Colonic mucosa (tissue), 4 donors: ENCODE measurements around the gene NRSN2. TPM values are rescaled to one million over a fixed set of nuclear protein-coding genes. Genes with fewer than 3 reads are reported as not detected.
"Not testable (repeated sequence)": the region's sequence is repeated elsewhere in the genome, so short reads cannot be mapped to it uniquely, and the experiment has no call there.

Source experiments
- DNase-seq: peaks from one replicate; pipeline ENCODE4 v3.0.0-alpha.2; 2020
- H3K27ac ChIP-seq: fragments of 200-600 bp; one replicate; pipeline ENCODE4 v1.8.0; 2021
- H3K27me3 ChIP-seq: fragments of 200-600 bp; one replicate; pipeline ENCODE4 v1.8.0; 2021
- H3K36me3 ChIP-seq: fragments of 200-600 bp; one replicate; pipeline ENCODE4 v1.8.0; 2021
- H3K4me1 ChIP-seq: fragments of 200-600 bp; one replicate; pipeline ENCODE4 v1.8.0; 2021; ENCODE audit warnings: mild to moderate bottlenecking
- H3K4me3 ChIP-seq: fragments of 200-600 bp; one replicate; pipeline ENCODE4 v1.8.0; 2021
- H3K9ac ChIP-seq, 2 donors: one replicate each; pipeline ENCODE4 v1.7.0; 2013; ENCODE audit warnings: control low read depth in 2 of 2, low read depth in 2 of 2, low read length in 2 of 2
- H3K9me3 ChIP-seq: fragments of 200-600 bp; one replicate; pipeline ENCODE4 v1.8.0; 2021
- intact Hi-C: fragments of 100-400 bp; cut with DNase I; formaldehyde crosslinking; loops from one replicate; pipeline ENCODE4 v1.14.1; 2022
- total RNA-seq, 2 donors: library from RNA; stranded (reverse); fragmentation: NEBNext Ultra II Directional in 1 of 2; extraction: Animal tissue kit (Norgen Biotek cat#: 25700) in 1 of 2; gene quantifications; one replicate each; pipeline ENCODE4 v1.2.1, GENCODE V29; 2021
- TF ChIP-seq, protein P1 (sequence below): fragments of 200-600 bp; IDR thresholded peaks from one replicate; pipeline ENCODE4 v1.8.0; 2022; ENCODE audit warnings: antibody characterized with exemption, mild to moderate bottlenecking
- donor health status: healthy.
- donor health status: DM: no; HTN: no; CAD: no.
- donor health status: DM: no; HTN: no; CAD: no.

The NRSN2 gene
- total RNA-seq, 2 donors from 2014 or later = 11.2 to 18.3 TPM

DNA sequence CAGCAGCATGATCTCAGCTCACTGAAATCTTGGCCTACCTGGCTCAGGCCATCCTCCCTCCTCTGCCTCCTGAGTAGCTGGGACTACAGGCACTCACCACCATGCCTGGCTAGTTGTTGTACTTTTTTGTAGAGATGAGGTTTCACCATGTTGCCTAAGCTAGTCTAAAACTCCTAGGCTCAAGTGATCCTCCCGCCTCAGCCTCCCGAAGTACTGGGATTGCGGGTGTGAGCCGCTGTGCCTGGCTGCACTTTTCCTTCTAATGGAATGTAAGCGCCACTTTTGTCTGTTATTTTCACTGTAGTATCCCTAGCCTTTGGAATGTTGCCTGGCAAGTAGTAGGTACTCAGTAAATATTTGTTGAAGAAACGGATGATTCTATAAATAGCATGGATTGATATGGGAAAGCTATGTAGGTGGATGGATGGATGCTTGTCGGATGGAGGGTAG is 23.3 kb downstream of the NRSN2 start:
- no peak overlapping the region for H3K9ac ChIP-seq
- H3K9me3 ChIP-seq = no peaks in the 10 kb centered on the region
- H3K27ac ChIP-seq = no peak overlapping the region
- H3K27me3 ChIP-seq = no peaks in the 10 kb centered on the region
- DNase-seq = no peak
- H3K4me3 ChIP-seq = no peak overlapping the region
- intact Hi-C loops = no loop called here
- peaks cover 4% of the 10 kb centered on the region for H3K4me1 ChIP-seq
- TF ChIP-seq, protein P1, sequence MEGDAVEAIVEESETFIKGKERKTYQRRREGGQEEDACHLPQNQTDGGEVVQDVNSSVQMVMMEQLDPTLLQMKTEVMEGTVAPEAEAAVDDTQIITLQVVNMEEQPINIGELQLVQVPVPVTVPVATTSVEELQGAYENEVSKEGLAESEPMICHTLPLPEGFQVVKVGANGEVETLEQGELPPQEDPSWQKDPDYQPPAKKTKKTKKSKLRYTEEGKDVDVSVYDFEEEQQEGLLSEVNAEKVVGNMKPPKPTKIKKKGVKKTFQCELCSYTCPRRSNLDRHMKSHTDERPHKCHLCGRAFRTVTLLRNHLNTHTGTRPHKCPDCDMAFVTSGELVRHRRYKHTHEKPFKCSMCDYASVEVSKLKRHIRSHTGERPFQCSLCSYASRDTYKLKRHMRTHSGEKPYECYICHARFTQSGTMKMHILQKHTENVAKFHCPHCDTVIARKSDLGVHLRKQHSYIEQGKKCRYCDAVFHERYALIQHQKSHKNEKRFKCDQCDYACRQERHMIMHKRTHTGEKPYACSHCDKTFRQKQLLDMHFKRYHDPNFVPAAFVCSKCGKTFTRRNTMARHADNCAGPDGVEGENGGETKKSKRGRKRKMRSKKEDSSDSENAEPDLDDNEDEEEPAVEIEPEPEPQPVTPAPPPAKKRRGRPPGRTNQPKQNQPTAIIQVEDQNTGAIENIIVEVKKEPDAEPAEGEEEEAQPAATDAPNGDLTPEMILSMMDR = no peak
- no peaks in the 10 kb centered on the region for H3K36me3 ChIP-seq

DNA sequence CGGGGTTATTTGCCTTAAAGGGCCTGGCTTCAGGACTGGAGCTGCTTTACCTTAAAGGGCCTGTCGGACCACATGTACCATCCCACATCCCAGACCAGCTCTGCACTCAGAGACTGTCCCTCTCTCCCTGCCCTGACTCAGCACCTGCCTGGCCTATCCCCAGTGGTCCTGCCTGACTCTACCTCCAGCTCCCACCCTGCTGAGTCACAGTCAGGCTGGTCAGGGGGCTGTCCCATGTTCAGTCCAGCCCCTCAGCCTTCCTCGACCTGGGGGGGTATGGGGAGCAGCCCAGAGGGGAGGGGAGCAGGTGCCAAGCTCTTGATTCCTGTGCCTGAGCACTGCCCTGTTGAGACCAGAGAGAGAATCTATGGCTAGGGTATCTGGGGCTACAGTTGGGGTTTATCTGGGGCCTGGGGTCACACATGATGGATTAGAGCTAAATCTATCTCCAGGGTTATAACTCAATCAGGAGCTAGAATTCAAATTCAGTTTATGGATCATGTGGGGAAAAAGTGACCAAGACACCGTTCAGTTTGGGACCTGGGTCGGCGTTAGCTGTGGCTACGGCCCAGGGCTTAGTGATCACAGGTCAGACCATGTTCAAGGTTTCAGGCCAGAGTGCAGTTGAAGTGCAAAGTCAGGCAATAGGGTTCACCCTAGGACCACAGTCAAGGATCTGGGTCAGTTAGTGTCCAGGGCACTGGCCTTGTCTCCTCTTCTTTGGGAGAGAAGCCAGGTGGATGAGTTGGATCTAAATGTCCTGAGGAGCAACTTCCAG is 24.3 kb downstream of the NRSN2 start:
- no peak overlapping the region for H3K27ac ChIP-seq
- no peaks in the 10 kb centered on the region for H3K27me3 ChIP-seq
- intact Hi-C loops = no loop called here
- no peak for DNase-seq
- TF ChIP-seq, protein P1 = no peak
- peaks cover 4% of the 10 kb centered on the region for H3K4me1 ChIP-seq
- H3K9ac ChIP-seq = no peak overlapping the region
- H3K9me3 ChIP-seq = no peaks in the 10 kb centered on the region
- H3K4me3 ChIP-seq = no peak overlapping the region
- no peaks in the 10 kb centered on the region for H3K36me3 ChIP-seq

DNA sequence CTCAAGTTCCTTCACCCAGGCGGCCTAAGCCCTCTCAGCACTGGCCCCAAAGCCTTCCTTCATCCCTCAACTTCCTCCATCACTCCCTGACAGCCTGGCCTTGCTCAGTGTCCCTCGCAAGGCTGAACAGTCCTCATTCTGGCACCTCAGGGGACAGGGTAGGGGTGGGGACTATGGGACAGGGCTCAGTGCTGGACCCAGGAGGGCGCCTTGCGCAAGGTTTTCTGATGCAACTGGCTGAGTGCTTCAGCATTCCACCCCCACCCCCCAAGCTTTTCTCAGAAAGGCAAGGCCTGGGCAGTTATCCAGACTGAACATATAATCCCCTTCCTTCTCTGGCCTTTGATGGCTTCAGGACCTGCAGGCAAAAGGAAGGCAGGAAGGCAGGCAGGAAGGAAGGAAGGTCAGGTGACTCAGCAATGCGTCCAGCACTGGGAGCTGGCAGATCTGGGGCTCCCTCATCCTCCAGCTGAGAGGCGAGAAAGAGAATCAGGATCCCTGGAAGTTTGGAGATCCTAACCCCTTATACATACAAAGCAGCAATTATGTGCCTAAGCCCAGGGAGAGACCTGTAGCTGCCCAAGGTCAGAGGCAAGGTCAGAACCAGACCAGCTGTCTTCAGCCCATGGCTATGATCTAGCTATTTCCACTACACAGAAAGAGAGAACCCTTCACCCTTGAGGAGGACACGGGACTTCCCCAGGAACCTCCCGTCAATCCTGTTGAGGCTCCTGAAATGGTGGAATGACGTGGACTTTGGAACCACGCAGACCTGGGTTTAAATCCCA is 25.0 kb downstream of the NRSN2 start:
- peak; percentile 42 for DNase-seq
- Histone ChIP-seq H3K9me3 (no peaks in the 10 kb centered on the region), H3K36me3 (no peaks in the 10 kb centered on the region), H3K4me1 (peaks cover 4% of the 10 kb centered on the region), H3K9ac (no peak overlapping the region), H3K4me3 (no peak overlapping the region), H3K27ac (no peak overlapping the region), H3K27me3 (no peaks in the 10 kb centered on the region)
- TF ChIP-seq, protein P1 = no peak
- intact Hi-C loops = no loop called here

DNA sequence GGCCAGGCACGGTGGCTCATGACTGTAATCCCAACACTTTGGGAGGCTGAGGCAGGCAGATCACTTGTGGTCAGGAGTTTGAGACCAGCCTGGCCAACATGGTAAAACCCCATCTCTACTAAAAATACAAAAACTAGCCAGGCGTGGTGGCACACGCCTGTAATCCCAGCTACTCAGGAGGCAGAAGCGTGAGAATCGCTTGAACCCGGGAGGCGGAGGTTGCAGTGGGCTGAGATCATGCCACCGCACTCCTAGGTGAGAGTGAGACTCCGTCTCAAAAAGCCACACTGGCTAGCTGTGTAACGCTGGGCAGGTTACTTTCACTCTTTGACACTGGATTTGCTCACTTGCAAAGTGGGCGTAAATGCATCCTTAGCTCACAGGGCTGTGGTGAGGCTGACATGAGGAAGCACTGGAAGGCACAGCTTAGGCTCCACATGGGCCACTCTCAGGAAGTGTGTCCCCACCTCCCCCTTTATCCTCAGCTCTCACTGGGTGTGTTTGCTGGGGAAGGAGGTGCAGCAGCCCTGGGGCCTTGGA is 25.7 kb downstream of the NRSN2 start:
- DNase-seq, intact Hi-C loops, H3K27ac ChIP-seq, H3K4me3 ChIP-seq, H3K36me3 ChIP-seq, H3K9ac ChIP-seq, H3K27me3 ChIP-seq, H3K4me1 ChIP-seq, H3K9me3 ChIP-seq: not testable (repeated sequence)

DNA sequence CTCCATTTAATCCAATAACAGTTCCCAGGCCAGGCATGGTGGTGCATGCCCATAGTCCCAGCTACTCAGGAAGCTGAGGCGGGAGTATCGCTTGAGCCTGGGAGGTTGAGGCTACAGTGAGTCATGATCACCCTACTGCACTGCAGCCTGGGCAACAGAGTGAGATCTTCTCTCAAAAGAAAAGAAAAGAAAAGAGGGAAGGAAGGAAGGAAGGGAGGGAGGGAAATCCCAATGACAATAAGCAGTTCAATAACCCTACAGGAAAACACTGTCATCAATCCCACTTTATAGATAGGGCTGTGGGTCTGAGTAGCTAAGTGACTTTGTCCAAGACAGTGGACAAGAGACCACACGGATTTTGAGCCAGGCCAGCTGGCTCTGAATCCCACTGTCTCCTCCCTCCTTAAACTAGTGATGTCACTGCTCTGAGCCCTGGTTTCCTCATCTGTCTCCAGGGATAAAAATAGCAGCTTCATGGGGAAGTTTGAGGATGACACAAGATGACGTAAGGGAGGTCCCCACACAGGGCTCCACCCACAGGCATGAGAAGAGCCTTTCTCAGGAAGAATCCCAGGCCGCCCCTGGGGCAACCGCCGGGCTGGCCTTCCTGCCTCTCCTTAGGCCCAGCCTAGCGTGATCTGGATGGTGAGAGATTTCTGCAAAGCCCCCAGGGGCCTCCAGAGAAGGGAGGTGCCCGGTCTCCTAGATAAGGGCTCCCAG is 26.4 kb downstream of the NRSN2 start:
- peaks cover 4% of the 10 kb centered on the region for H3K4me1 ChIP-seq
- no peak overlapping the region for H3K9ac ChIP-seq
- no peak overlapping the region for H3K27ac ChIP-seq
- intact Hi-C loops = no loop called here
- DNase-seq = no peak
- TF ChIP-seq, protein P1 = no peak
- H3K36me3 ChIP-seq = no peaks in the 10 kb centered on the region
- H3K4me3 ChIP-seq = no peak overlapping the region
- H3K9me3 ChIP-seq = no peaks in the 10 kb centered on the region
- no peaks in the 10 kb centered on the region for H3K27me3 ChIP-seq
